Fibroblast of lung (primary cell): ENCODE measurements around the gene MED26. TPM values are rescaled to one million over a fixed set of nuclear protein-coding genes. Genes with fewer than 3 reads are reported as not detected.

Experiments used
- DNase-seq, 2 donors: peaks; one replicate each; pipeline versions ENCODE4 v3.0.0 to v3.0.0-alpha.2; 2010; ENCODE audit warnings: low read depth in 2 of 2
- H2AFZ ChIP-seq: 2 replicates; pipeline ENCODE4 v1.5.1; 2012; ENCODE audit warnings: low read length, control low read depth, inconsistent platforms
- H3K27ac ChIP-seq: 2 replicates; pipeline ENCODE4 v1.5.1; 2011; ENCODE audit warnings: low read length, control low read depth; ENCODE audit not compliant: insufficient read depth
- H3K27me3 ChIP-seq: 2 replicates; pipeline ENCODE4 v1.5.1; 2011; ENCODE audit warnings: mild to moderate bottlenecking, low read length; ENCODE audit not compliant: control insufficient read depth, insufficient read depth
- H3K36me3 ChIP-seq: 2 replicates; pipeline ENCODE4 v1.5.1; 2011; ENCODE audit warnings: low read length; ENCODE audit not compliant: control insufficient read depth, insufficient read depth
- H3K4me1 ChIP-seq: 2 replicates; pipeline ENCODE4 v1.5.1; 2011; ENCODE audit warnings: low read length; ENCODE audit not compliant: control insufficient read depth, insufficient read depth; ENCODE audit errors: extremely low read depth
- H3K4me2 ChIP-seq: 2 replicates; pipeline ENCODE4 v1.5.1; 2011; ENCODE audit warnings: low read length, control low read depth; ENCODE audit not compliant: insufficient read depth; ENCODE audit errors: extremely low read depth
- H3K4me3 ChIP-seq, 4 experiments: fragments of 200-600 bp in 1 of 4; sonication (generic) in 1 of 4; replicated peaks in 1 of 4; 2 replicates each; pipeline ENCODE4 v1.5.1; 2011 to 2016; ENCODE audit warnings: low read length in 4 of 4, low read depth in 3 of 4, mild to moderate bottlenecking in 3 of 4, control low read depth in 2 of 4, inconsistent platforms in 1 of 4, mixed read lengths in 1 of 4; ENCODE audit not compliant: insufficient read depth in 1 of 4; ENCODE audit errors: control extremely low read depth in 1 of 4
- H3K79me2 ChIP-seq: 2 replicates; pipeline ENCODE4 v1.5.1; 2012; ENCODE audit warnings: mild to moderate bottlenecking, low read length, inconsistent platforms; ENCODE audit not compliant: control insufficient read depth, insufficient read depth
- H3K9ac ChIP-seq: 2 replicates; pipeline ENCODE4 v1.5.1; 2011; ENCODE audit warnings: mild to moderate bottlenecking, low read length, control low read depth; ENCODE audit not compliant: insufficient read depth
- H3K9me3 ChIP-seq: 2 replicates; pipeline ENCODE4 v1.5.1; 2012; ENCODE audit warnings: low read depth, low read length; ENCODE audit not compliant: control insufficient read depth, insufficient read depth
- H4K20me1 ChIP-seq: 2 replicates; pipeline ENCODE4 v1.5.1; 2011; ENCODE audit warnings: low read length; ENCODE audit not compliant: control insufficient read depth, insufficient read depth; ENCODE audit errors: extremely low read depth
- CTCF ChIP-seq, 2 donors: IDR thresholded peaks in 1 of 2; conservative IDR thresholded peaks in 1 of 2; 1 replicate in 1 of 2; 2 replicates in 1 of 2; pipeline ENCODE4 v1.5.1; 2011 to 2012; ENCODE audit warnings: low read length in 2 of 2, control low read depth in 1 of 2, inconsistent platforms in 1 of 2, low read depth in 1 of 2, mild to moderate bottlenecking in 1 of 2
- EZH2 ChIP-seq: IDR thresholded peaks from 2 replicates; pipeline ENCODE4 v1.5.1; 2012; ENCODE audit warnings: low read length, control low read depth, mild to moderate bottlenecking; ENCODE audit errors: missing control alignments
- polyA plus RNA-seq, 2 donors: library from polyadenylated mRNA; depleted of rRNA in 1 of 2; stranded (reverse) in 1 of 2; unstranded in 1 of 2; fragments of >200 nt; gene quantifications; 2 replicates each; pipeline ENCODE4 v1.2.1, GENCODE V29; 2011 to 2012; ENCODE audit warnings: missing spikeins in 1 of 2
- total RNA-seq: library from RNA; depleted of rRNA; stranded (reverse); fragments of >200 nt; gene quantifications from 2 replicates; pipeline ENCODE4 v1.2.1, GENCODE V29; 2014

MED26 gene
- total and polyA plus RNA-seq, 2 donors (not counting 1 experiment from before 2014, with no cell fraction given) = 3.7 to 4.5 TPM

- Histone ChIP-seq H3K4me1 (peaks cover 12% of the 10 kb centered on the region), H3K9me3 (no peaks in the 10 kb centered on the region), H3K79me2 (peaks cover 79% of the 10 kb centered on the region), H3K27me3 (no peaks in the 10 kb centered on the region), H3K4me3 (peak overlapping the region; percentile 63 to 98 (median 88)), H3K36me3 (peaks cover 25% of the 10 kb centered on the region), H2AFZ (no peak overlapping the region), H3K9ac (peak overlapping the region; percentile 80), H4K20me1 (no peaks in the 10 kb centered on the region), H3K4me2 (peak overlapping the region; percentile 42), H3K27ac (peak overlapping the region; percentile 86)
- TF ChIP-seq CTCF (conservative IDR thresholded peaks at IDR 0.05 in 1 of 2, IDR thresholded peaks at IDR 0.05 in 1 of 2; ENCODE audit: low read depth in 1 of 2, low read length in 2 of 2) = no peak
- no peak for TF ChIP-seq EZH2
- DNase-seq = no peak
Observed at GRCh38 chr19:16573296-16573695, 54.7 kb downstream of the MED26 start.

- Histone ChIP-seq H4K20me1 (no peaks in the 10 kb centered on the region), H3K4me2 (peak within 1 kb of the TSS; percentile 85), H3K36me3 (peaks cover 19% of the 10 kb centered on the region), H3K9me3 (no peaks in the 10 kb centered on the region), H2AFZ (peak within 1 kb of the TSS; percentile 72), H3K79me2 (peaks cover 73% of the 10 kb centered on the region), H3K27ac (peak within 1 kb of the TSS; percentile 86), H3K4me1 (peaks cover 12% of the 10 kb centered on the region), H3K9ac (peak within 1 kb of the TSS; percentile 85), H3K27me3 (no peaks in the 10 kb centered on the region), H3K4me3 (peak within 1 kb of the TSS; percentile 63 to 98 (median 88))
- peak; percentile 93 to 94 for DNase-seq
- TF ChIP-seq CTCF (conservative IDR thresholded peaks at IDR 0.05 in 1 of 2, IDR thresholded peaks at IDR 0.05 in 1 of 2; ENCODE audit: low read depth in 1 of 2, low read length in 2 of 2) (no peak), EZH2 (no peak)
Observed at GRCh38 chr19:16572332-16573211, 55.4 kb downstream of the MED26 start, which contains the start of gene SLC35E1. TSS of gene SLC35E1 (minus strand) at chr19:16572415. CDS start at chr19:16572364, 51 bp downstream.

- peak overlapping the region; percentile 63 to 76 (median 65) for H3K4me3 ChIP-seq
- peaks cover 68% of the 10 kb centered on the region for H3K79me2 ChIP-seq
- no peaks in the 10 kb centered on the region for H3K9me3 ChIP-seq
- DNase-seq = peak; percentile 12 to 39
- no peaks in the 10 kb centered on the region for H4K20me1 ChIP-seq
- peak overlapping the region; percentile 82 for H3K27ac ChIP-seq
- H3K4me1 ChIP-seq = peaks cover 12% of the 10 kb centered on the region
- peak overlapping the region; percentile 85 for H3K4me2 ChIP-seq
- TF ChIP-seq CTCF (conservative IDR thresholded peaks at IDR 0.05 in 1 of 2, IDR thresholded peaks at IDR 0.05 in 1 of 2; ENCODE audit: low read depth in 1 of 2, low read length in 2 of 2) (no peak), EZH2 (no peak)
- H3K9ac ChIP-seq = peak overlapping the region; percentile 85
- H2AFZ ChIP-seq = peak overlapping the region; percentile 72
- peaks cover 17% of the 10 kb centered on the region for H3K36me3 ChIP-seq
- no peaks in the 10 kb centered on the region for H3K27me3 ChIP-seq
Observed at GRCh38 chr19:16571822-16572331, 56.1 kb downstream of the MED26 start.
